Mesendoderm (in vitro differentiated cells): ENCODE measurements around the gene DYNC1LI1.

Experiments used
- DNase-seq: peaks from one replicate; pipeline ENCODE4 v3.0.0; 2013
- H2AK5ac ChIP-seq: 2 replicates; pipeline ENCODE4 v1.6.1; 2013; ENCODE audit warnings: low read length, inconsistent platforms
- H2BK120ac ChIP-seq: 2 replicates; pipeline ENCODE4 v1.6.1; 2013; ENCODE audit warnings: low read depth, mild to moderate bottlenecking, low read length, moderate library complexity, mixed read lengths
- H2BK15ac ChIP-seq: replicated peaks from 2 replicates; pipeline ENCODE4 v1.6.1; 2013; ENCODE audit warnings: low read depth, mild to moderate bottlenecking, moderate library complexity
- H2BK5ac ChIP-seq: 2 replicates; pipeline ENCODE4 v1.6.1; 2013; ENCODE audit warnings: low read length, inconsistent platforms
- H3K18ac ChIP-seq: 2 replicates; pipeline ENCODE4 v1.6.1; 2013; ENCODE audit warnings: mild to moderate bottlenecking, low read length, mixed read lengths
- H3K23ac ChIP-seq: one replicate; pipeline ENCODE4 v1.6.1; 2013; ENCODE audit warnings: low read length
- H3K27ac ChIP-seq: 2 replicates; pipeline ENCODE4 v1.5.1; 2013; ENCODE audit warnings: low read depth, mild to moderate bottlenecking, inconsistent platforms, low read length, moderate library complexity
- H3K27me3 ChIP-seq: 2 replicates; pipeline ENCODE4 v1.6.1; 2013; ENCODE audit warnings: low read length, control low read depth, mild to moderate bottlenecking, inconsistent platforms; ENCODE audit not compliant: insufficient read depth, poor library complexity
- H3K36me3 ChIP-seq: 2 replicates; pipeline ENCODE4 v1.6.1; 2013; ENCODE audit warnings: low read length, inconsistent platforms; ENCODE audit not compliant: control insufficient read depth, insufficient read depth
- H3K4ac ChIP-seq: one replicate; pipeline ENCODE4 v1.6.1; 2013; ENCODE audit warnings: low read depth, mild to moderate bottlenecking, low read length, moderate library complexity
- H3K4me1 ChIP-seq: 2 replicates; pipeline ENCODE4 v1.6.1; 2013; ENCODE audit warnings: low read depth, low read length, inconsistent platforms; ENCODE audit not compliant: control insufficient read depth
- H3K4me2 ChIP-seq: 2 replicates; pipeline ENCODE4 v1.6.1; 2013; ENCODE audit warnings: low read length
- H3K4me3 ChIP-seq: 2 replicates; pipeline ENCODE4 v1.5.1; 2013; ENCODE audit warnings: mild to moderate bottlenecking, low read length
- H3K56ac ChIP-seq: one replicate; pipeline ENCODE4 v1.6.1; 2013; ENCODE audit warnings: low read length
- H3K79me1 ChIP-seq: 2 replicates; pipeline ENCODE4 v1.6.1; 2013; ENCODE audit warnings: low read length, inconsistent platforms
- H3K79me2 ChIP-seq: 2 replicates; pipeline ENCODE4 v1.6.1; 2013; ENCODE audit warnings: mild to moderate bottlenecking, low read length; ENCODE audit not compliant: control insufficient read depth, insufficient read depth
- H3K9ac ChIP-seq: 2 replicates; pipeline ENCODE4 v1.6.1; 2013; ENCODE audit warnings: low read length, inconsistent platforms
- H4K5ac ChIP-seq: one replicate; pipeline ENCODE4 v1.6.1; 2013; ENCODE audit warnings: low read length
- H4K8ac ChIP-seq: one replicate; pipeline ENCODE4 v1.6.1; 2013; ENCODE audit warnings: low read depth, mild to moderate bottlenecking, control low read depth, low read length, moderate library complexity
- WGBS: extraction: QIAGEN DNeasy Blood & Tissue Kit; methylation state at CpG from one replicate; pipeline ENCODE4 v1.1.7; 2013; ENCODE audit warnings: low lambda C conversion rate, missing lambda C conversion rate; ENCODE audit not compliant: insufficient coverage; ENCODE audit errors: extremely low coverage; 5-methylcytosine and 5-hydroxymethylcytosine counted together

Gene DYNC1LI1

GRCh38 chr3:32593903-32594525, 23.4 kb upstream of the DYNC1LI1 start:
- WGBS, result no CpG with 5 or more reads among the region's 4 CpGs
- H3K4me3 ChIP-seq, result no peak overlapping the region
- no peak for DNase-seq

GRCh38 chr3:32592696-32593353, 22.2 kb upstream of the DYNC1LI1 start:
- Histone ChIP-seq H3K79me1 (no peaks in the 10 kb centered on the region), H3K23ac (no peak overlapping the region), H4K5ac (no peak overlapping the region), H3K27ac (no peak overlapping the region), H3K79me2 (no peaks in the 10 kb centered on the region), H3K56ac (no peak overlapping the region), H3K4me2 (no peak overlapping the region), H4K8ac (no peak overlapping the region), H2BK5ac (no peak overlapping the region), H2BK15ac (no peak overlapping the region), H3K18ac (no peak overlapping the region), H3K4me1 (peaks cover 13% of the 10 kb centered on the region), H3K27me3 (no peaks in the 10 kb centered on the region), H2BK120ac (no peak overlapping the region), H3K9ac (no peak overlapping the region), H2AK5ac (no peak overlapping the region), H3K36me3 (no peaks in the 10 kb centered on the region), H3K4me3 (no peak overlapping the region), H3K4ac (no peak overlapping the region)
- no CpG with 5 or more reads among the region's 28 CpGs for WGBS
- DNase-seq, result no peak

More at GRCh38 chr3:32593903-32594525, 23.4 kb upstream of the DYNC1LI1 start:
- Histone ChIP-seq H2BK120ac (no peak overlapping the region), H3K4me1 (peaks cover 13% of the 10 kb centered on the region), H4K5ac (no peak overlapping the region), H3K23ac (no peak overlapping the region), H3K27ac (no peak overlapping the region), H2BK15ac (no peak overlapping the region), H3K9ac (no peak overlapping the region), H2AK5ac (no peak overlapping the region), H3K79me1 (no peaks in the 10 kb centered on the region), H3K79me2 (no peaks in the 10 kb centered on the region), H2BK5ac (no peak overlapping the region), H3K27me3 (no peaks in the 10 kb centered on the region), H3K4ac (no peak overlapping the region), H3K36me3 (no peaks in the 10 kb centered on the region), H3K18ac (no peak overlapping the region), H3K56ac (no peak overlapping the region), H3K4me2 (no peak overlapping the region), H4K8ac (no peak overlapping the region)

- Histone ChIP-seq H3K4me1 (peaks cover 13% of the 10 kb centered on the region), H4K8ac (no peak overlapping the region), H3K79me1 (no peaks in the 10 kb centered on the region), H2AK5ac (no peak overlapping the region), H3K4ac (no peak overlapping the region), H3K4me3 (no peak overlapping the region), H3K18ac (no peak overlapping the region), H2BK5ac (no peak overlapping the region), H4K5ac (no peak overlapping the region), H3K9ac (no peak overlapping the region), H3K36me3 (no peaks in the 10 kb centered on the region), H2BK120ac (no peak overlapping the region), H3K56ac (no peak overlapping the region), H2BK15ac (no peak overlapping the region), H3K79me2 (no peaks in the 10 kb centered on the region), H3K27ac (no peak overlapping the region), H3K23ac (no peak overlapping the region), H3K27me3 (no peaks in the 10 kb centered on the region), H3K4me2 (no peak overlapping the region)
- no CpG with 5 or more reads among the region's 2 CpGs for WGBS
- no peak for DNase-seq
Measured at GRCh38 chr3:32592011-32592410, 21.4 kb upstream of the DYNC1LI1 start.

- no peak overlapping the region for H3K18ac ChIP-seq
- H2BK120ac ChIP-seq, result no peak overlapping the region
- no peak for DNase-seq
- H3K4ac ChIP-seq, result no peak overlapping the region
- no peak overlapping the region for H4K5ac ChIP-seq
- no peak overlapping the region for H2BK15ac ChIP-seq
- no peaks in the 10 kb centered on the region for H3K36me3 ChIP-seq
- no peaks in the 10 kb centered on the region for H3K79me2 ChIP-seq
- H3K27ac ChIP-seq, result no peak overlapping the region
- peaks cover 9% of the 10 kb centered on the region for H3K4me1 ChIP-seq
- no peak overlapping the region for H3K56ac ChIP-seq
- no peaks in the 10 kb centered on the region for H3K27me3 ChIP-seq
- H3K79me1 ChIP-seq, result no peaks in the 10 kb centered on the region
- no peak overlapping the region for H3K4me2 ChIP-seq
- no peak overlapping the region for H4K8ac ChIP-seq
- no CpG with 5 or more reads among the region's 4 CpGs for WGBS
- no peak overlapping the region for H3K9ac ChIP-seq
- no peak overlapping the region for H3K23ac ChIP-seq
- no peak overlapping the region for H2AK5ac ChIP-seq
- no peak overlapping the region for H3K4me3 ChIP-seq
- no peak overlapping the region for H2BK5ac ChIP-seq
Measured at GRCh38 chr3:32591186-32591585, 20.5 kb upstream of the DYNC1LI1 start.

- H2BK120ac ChIP-seq, result no peak overlapping the region
- H3K4me1 ChIP-seq, result no peaks in the 10 kb centered on the region
- H2BK5ac ChIP-seq, result no peak overlapping the region
- H3K79me1 ChIP-seq, result no peaks in the 10 kb centered on the region
- no peaks in the 10 kb centered on the region for H3K79me2 ChIP-seq
- no peak overlapping the region for H4K5ac ChIP-seq
- no peak overlapping the region for H4K8ac ChIP-seq
- no peak overlapping the region for H2BK15ac ChIP-seq
- no peak overlapping the region for H2AK5ac ChIP-seq
- H3K27me3 ChIP-seq, result no peaks in the 10 kb centered on the region
- H3K36me3 ChIP-seq, result no peaks in the 10 kb centered on the region
- H3K56ac ChIP-seq, result no peak overlapping the region
- H3K4me2 ChIP-seq, result no peak overlapping the region
- H3K27ac ChIP-seq, result no peak overlapping the region
- H3K23ac ChIP-seq, result no peak overlapping the region
- H3K4me3 ChIP-seq, result no peak overlapping the region
- H3K4ac ChIP-seq, result no peak overlapping the region
- no peak overlapping the region for H3K9ac ChIP-seq
- 100% methylated on average over 1 of the region's 3 CpGs for WGBS
- no peak for DNase-seq
- no peak overlapping the region for H3K18ac ChIP-seq
Measured at GRCh38 chr3:32586356-32586755, 15.7 kb upstream of the DYNC1LI1 start.

GRCh38 chr3:32584660-32585059, 14.0 kb upstream of the DYNC1LI1 start:
- Histone ChIP-seq H4K5ac (no peak overlapping the region), H3K79me1 (no peaks in the 10 kb centered on the region), H2BK5ac (no peak overlapping the region), H4K8ac (no peak overlapping the region), H3K56ac (no peak overlapping the region), H3K23ac (no peak overlapping the region), H3K36me3 (no peaks in the 10 kb centered on the region), H3K4ac (no peak overlapping the region), H3K4me1 (no peaks in the 10 kb centered on the region), H3K4me3 (no peak overlapping the region), H3K27me3 (no peaks in the 10 kb centered on the region), H3K9ac (no peak overlapping the region), H3K79me2 (no peaks in the 10 kb centered on the region), H2BK15ac (no peak overlapping the region), H3K27ac (no peak overlapping the region), H3K4me2 (no peak overlapping the region), H2BK120ac (no peak overlapping the region), H2AK5ac (no peak overlapping the region), H3K18ac (no peak overlapping the region)
- peak; percentile 51 for DNase-seq
- WGBS, result no CpG with 5 or more reads among the region's 1 CpG
